OCI-LY7 (cell line): ENCODE data around the gene PITPNC1.

Experiments
- CTCF ChIP-seq: fragments of 200-600 bp; sonication (generic); conservative IDR thresholded peaks from 2 replicates; pipeline ENCODE4 v1.5.1; 2014; ENCODE audit warnings: mild to moderate bottlenecking, antibody characterized with exemption, low read length, moderate library complexity, mixed read lengths
- EZH2phosphoT487 ChIP-seq: fragments of 200-600 bp; sonication (generic); IDR thresholded peaks from 2 replicates; pipeline ENCODE4 v1.6.1; 2018; ENCODE audit warnings: low read depth, borderline replicate concordance, mild to moderate bottlenecking, mixed run types, antibody characterized with exemption, low read length, moderate library complexity, mixed read lengths

GRCh38 chr17:67542219-67543114 is 165.4 kb downstream of the PITPNC1 start:
- TF ChIP-seq CTCF (no peak), EZH2phosphoT487 (no peak)
